Measurements from ENCODE around the gene CCNT2. TPM values are rescaled to one million over a fixed set of nuclear protein-coding genes. Genes with fewer than 3 reads are reported as not detected.
A peak's percentile ranks its signal among the peaks of the same experiment; 100 is the strongest.
"Not testable (repeated sequence)": the region's sequence is repeated elsewhere in the genome, so short reads cannot be mapped to it uniquely, and the experiment has no call there.

CCNT2 gene
- total and polyA plus RNA-seq, 2 experiments from 2014 or later: 21.9 to 27.7 TPM

DNA sequence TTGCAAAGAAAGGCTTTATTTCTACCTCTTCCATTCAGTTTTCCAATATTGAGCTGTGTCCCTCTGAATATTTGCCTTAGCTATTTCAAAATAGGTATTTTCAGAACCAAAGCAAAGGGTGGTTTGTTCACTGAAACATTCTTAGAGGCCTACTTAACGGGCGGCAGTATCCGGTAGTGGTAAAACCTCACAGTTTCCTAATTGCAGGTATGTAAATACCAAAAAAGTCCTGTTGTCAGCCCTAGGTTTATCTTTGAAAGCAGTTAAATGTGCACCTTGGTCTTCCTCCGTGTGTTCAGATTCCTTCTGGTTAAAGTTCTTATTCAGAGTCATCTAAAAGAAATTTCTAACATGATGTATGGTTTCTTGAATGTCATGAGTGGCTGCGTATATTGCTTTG lies 38.9 kb downstream of the CCNT2 start:
- Histone ChIP-seq H3K27me3 (no peaks in the 10 kb centered on the region), H3K4me3 (no peak overlapping the region), H3K27ac (no peak overlapping the region), H3K4me1 (ENCODE audit: low read depth) (peaks cover 4% of the 10 kb centered on the region), H3K36me3 (peaks cover 40% of the 10 kb centered on the region), H3K9me3 (ENCODE audit: low read depth) (no peaks in the 10 kb centered on the region)
- TF ChIP-seq, protein P1, sequence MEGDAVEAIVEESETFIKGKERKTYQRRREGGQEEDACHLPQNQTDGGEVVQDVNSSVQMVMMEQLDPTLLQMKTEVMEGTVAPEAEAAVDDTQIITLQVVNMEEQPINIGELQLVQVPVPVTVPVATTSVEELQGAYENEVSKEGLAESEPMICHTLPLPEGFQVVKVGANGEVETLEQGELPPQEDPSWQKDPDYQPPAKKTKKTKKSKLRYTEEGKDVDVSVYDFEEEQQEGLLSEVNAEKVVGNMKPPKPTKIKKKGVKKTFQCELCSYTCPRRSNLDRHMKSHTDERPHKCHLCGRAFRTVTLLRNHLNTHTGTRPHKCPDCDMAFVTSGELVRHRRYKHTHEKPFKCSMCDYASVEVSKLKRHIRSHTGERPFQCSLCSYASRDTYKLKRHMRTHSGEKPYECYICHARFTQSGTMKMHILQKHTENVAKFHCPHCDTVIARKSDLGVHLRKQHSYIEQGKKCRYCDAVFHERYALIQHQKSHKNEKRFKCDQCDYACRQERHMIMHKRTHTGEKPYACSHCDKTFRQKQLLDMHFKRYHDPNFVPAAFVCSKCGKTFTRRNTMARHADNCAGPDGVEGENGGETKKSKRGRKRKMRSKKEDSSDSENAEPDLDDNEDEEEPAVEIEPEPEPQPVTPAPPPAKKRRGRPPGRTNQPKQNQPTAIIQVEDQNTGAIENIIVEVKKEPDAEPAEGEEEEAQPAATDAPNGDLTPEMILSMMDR (IDR thresholded peaks at IDR 0.05; ENCODE audit: low read depth, low read length): no peak
- no peak for DNase-seq (ENCODE audit: low read depth in 1 of 2, low spot score in 1 of 2)

DNA sequence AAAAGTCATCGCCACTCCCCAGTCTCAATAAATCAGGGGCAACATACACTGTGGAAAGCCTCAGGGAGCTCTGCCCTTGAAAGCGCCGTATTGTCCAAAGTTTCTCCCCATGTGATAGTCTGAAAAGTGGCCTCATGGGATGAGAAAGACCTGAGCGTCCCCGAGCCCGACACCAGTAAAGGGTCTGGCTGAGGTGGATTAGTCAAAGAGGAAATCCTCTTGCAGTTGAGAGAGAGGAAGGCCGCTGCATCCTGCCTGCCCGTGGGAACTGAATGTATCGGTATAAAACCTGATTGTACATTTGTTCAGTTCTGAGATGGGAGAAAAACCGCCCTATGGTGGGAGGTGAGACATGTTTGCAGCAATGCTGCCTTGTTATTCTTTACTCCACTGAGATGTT lies 48.5 kb downstream of the CCNT2 start:
- not testable (repeated sequence) for H3K9me3 ChIP-seq (ENCODE audit: low read depth); H3K27me3 ChIP-seq; H3K4me3 ChIP-seq; H3K27ac ChIP-seq; H3K4me1 ChIP-seq (ENCODE audit: low read depth); H3K36me3 ChIP-seq; DNase-seq (ENCODE audit: low read depth in 1 of 2, low spot score in 1 of 2)

DNA sequence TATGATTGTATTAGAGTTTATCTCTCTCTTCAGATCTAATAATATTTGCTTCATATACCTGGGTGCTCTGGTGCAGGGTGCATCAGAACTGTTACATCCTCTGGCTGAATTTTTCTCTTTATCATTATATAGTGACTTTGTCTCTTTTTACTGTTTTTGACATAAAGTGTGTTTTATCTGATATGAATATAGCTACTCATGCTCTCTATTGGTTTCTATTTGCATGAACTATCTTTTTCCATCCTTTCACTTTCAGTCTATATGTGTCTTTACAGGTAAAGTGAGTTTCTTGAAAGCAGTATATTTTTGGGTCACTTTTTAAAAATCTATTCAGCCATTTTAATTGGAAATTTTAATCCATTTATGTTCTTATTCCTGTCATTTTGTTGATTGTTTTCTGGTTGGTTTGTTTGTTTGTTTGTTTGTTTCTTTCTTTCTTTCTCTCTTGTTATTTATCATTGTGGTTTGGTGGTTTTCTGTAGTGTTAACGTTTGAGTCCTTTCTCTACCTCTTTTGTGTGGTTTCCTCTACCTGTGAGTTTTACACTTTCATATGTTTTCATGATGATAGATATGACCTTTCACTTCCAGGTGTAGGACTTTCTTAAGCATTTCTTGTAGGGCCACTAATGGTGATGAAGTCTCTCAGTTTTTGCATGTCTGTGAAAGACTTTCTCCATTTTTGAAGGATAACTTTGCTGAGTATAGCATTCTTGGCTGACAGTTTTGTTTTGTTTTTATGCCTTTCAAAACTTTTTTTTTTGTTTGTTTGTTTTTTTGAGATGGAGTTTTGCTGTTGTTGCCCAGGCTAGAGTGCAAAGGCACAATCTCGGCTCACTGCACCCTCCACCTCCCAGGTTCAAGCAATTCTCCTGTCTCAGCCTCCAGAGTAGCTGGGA lies 54.9 kb downstream of the CCNT2 start:
- no peak overlapping the region for H3K4me3 ChIP-seq
- H3K4me1 ChIP-seq (ENCODE audit: low read depth): peaks cover 10% of the 10 kb centered on the region
- H3K27ac ChIP-seq: no peak overlapping the region
- no peaks in the 10 kb centered on the region for H3K9me3 ChIP-seq (ENCODE audit: low read depth)
- no peaks in the 10 kb centered on the region for H3K27me3 ChIP-seq
- no peak for DNase-seq (ENCODE audit: low read depth in 1 of 2, low spot score in 1 of 2)
- H3K36me3 ChIP-seq: no peaks in the 10 kb centered on the region
- TF ChIP-seq, protein P1 (IDR thresholded peaks at IDR 0.05; ENCODE audit: low read depth, low read length): no peak

DNA sequence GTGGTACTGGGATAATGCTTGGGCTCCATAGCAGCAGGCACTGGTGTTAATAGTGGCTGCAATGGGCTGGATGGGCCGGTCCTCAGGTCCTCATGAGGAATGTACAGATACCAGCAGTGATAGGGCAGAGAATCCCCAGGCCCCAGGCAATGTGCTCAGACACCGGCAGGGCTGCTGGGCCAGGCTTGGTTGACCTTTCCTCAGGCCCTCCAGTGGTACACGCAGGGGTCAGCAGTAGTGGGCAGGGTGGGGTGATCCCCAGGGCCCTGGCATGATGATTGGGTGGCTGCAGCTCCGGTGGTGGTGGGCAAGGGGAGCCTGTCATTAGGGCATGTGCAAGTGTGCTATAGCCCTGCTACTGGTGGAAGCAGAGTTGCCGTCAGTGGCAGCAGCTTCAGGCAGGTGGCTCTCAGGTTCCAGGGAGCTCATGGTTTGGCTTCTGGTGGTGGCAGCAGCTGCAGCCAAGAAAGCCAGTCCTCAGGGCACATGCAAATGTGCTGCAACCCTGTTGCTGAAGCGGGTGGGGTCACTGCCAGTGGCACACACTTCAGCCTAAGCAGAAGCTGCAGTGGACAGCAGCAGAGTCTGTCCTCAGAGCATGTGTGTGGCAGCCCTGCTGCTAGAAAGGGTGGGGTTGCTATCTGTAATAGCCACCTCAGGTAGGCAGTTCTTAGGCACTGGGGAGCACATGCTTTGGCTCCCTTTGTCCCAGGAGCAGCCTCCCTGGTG lies 56.8 kb downstream of the CCNT2 start:
- no peak for DNase-seq (ENCODE audit: low read depth in 1 of 2, low spot score in 1 of 2)
- Histone ChIP-seq H3K4me3 (no peak overlapping the region), H3K27me3 (no peaks in the 10 kb centered on the region), H3K27ac (no peak overlapping the region), H3K9me3 (ENCODE audit: low read depth) (no peaks in the 10 kb centered on the region), H3K4me1 (ENCODE audit: low read depth) (peaks cover 10% of the 10 kb centered on the region), H3K36me3 (no peaks in the 10 kb centered on the region)
- TF ChIP-seq, protein P1 (IDR thresholded peaks at IDR 0.05; ENCODE audit: low read depth, low read length): no peak

DNA sequence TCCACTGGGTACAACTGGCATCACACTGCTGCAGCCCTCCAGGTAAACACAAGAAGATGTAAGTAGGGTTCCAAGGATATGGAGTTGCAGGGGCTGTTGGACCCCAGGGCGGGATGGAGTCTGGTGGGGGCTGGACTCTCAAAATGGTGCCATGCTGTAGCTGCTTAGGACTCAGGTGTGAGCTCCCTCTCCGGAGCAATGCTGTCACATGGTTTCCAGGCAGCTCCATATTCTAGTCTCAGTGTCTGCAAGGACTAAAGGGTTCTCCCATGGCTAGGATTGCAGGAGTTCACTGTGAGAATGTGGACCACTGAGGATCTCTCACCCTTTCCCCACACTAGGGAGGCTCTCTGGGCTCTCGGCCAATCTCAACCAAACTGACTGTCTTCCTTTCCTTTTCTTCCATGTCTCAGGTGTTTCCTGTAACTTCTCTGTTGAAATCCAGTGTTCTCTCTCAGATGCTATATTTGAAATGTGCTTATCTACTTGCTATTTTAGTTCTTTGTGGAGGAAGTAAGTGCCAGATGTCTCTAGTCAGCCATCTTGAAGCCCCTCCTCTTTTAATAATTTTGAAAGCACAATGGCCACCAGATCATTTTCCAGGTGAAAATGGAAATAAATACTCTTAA lies 57.6 kb downstream of the CCNT2 start:
- no peak overlapping the region for H3K4me3 ChIP-seq
- H3K9me3 ChIP-seq (ENCODE audit: low read depth): no peaks in the 10 kb centered on the region
- no peaks in the 10 kb centered on the region for H3K27me3 ChIP-seq

DNA sequence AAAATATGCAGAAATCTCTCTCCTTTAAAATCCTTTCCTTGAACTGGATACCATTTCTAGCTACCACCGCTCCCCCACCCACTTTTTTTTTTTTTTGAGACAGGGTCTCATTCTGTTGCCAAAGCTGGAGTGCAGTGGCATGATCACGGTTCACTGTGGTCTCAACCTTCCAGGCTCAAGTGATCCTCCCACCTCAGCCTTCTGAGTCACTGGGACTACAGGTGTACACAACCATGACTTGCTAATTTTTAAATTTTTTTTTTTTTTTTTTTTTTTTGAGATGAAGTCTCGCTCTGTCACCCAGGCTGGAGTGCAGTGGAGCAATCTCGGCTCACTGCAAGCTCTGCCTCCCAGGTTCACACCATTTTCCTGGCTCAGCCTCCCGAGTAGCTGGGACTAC lies 58.5 kb downstream of the CCNT2 start:
- not testable (repeated sequence) for DNase-seq (ENCODE audit: low read depth in 1 of 2, low spot score in 1 of 2); H3K4me3 ChIP-seq; H3K4me1 ChIP-seq (ENCODE audit: low read depth); H3K9me3 ChIP-seq (ENCODE audit: low read depth); H3K27me3 ChIP-seq; H3K36me3 ChIP-seq; H3K27ac ChIP-seq

More for the DNA sequence above, 57.6 kb downstream of the CCNT2 start:
- TF ChIP-seq, protein P1 (IDR thresholded peaks at IDR 0.05; ENCODE audit: low read depth, low read length): no peak
- H3K4me1 ChIP-seq (ENCODE audit: low read depth): peaks cover 10% of the 10 kb centered on the region
- DNase-seq (ENCODE audit: low read depth in 1 of 2, low spot score in 1 of 2): peak in 1 of 2 donors; percentile 9
- H3K36me3 ChIP-seq: no peaks in the 10 kb centered on the region
- peak overlapping the region; percentile 40 for H3K27ac ChIP-seq
